ENCODE data around the gene SLC2A5. TPM values are rescaled to one million over a fixed set of nuclear protein-coding genes. Genes with fewer than 3 reads are reported as not detected.

SLC2A5 gene, protein sequence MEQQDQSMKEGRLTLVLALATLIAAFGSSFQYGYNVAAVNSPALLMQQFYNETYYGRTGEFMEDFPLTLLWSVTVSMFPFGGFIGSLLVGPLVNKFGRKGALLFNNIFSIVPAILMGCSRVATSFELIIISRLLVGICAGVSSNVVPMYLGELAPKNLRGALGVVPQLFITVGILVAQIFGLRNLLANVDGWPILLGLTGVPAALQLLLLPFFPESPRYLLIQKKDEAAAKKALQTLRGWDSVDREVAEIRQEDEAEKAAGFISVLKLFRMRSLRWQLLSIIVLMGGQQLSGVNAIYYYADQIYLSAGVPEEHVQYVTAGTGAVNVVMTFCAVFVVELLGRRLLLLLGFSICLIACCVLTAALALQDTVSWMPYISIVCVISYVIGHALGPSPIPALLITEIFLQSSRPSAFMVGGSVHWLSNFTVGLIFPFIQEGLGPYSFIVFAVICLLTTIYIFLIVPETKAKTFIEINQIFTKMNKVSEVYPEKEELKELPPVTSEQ
- not detected in 2 replicates for total RNA-seq (2014; rRNA removed; shearing (Covaris generic))

DNA sequence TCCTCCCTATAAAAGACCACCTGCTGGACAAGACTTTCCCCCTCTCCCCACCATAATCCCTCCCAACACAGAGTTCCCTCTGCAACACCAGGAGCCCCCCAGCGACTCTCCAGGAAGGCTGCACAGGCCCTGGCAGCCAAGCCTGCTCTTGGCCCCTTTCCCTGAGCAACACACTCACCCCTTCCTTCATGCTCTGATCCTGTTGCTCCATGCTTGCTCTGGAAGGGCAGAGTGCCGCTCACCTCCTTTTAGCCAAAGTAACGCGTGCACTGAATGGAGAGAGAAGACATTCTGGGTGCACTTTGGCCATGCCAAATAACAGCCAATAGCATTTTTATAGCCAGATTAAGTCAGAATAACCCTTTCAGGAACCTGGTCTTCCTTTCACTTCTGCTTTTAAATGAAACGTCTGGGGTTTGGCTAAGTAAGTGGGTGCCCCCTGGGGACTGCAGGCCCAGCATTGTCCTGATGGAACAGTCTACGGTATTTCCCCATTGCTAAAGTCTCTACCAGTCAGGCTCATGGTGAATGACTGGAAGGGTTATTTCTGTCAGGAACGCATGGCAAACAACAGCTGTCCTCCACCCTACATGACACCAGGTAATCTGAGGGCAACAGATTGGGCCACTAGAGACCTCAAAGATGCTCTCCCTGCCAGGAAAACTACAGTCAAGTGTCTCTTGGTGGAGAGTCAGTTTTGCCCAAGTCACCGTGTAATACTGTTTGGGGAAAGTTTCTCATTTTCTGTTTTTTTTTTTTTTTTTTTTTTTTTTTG, at the start of gene SLC2A5:
Gene SLC2A5 (minus strand): TSS at position 310 of the 775 bp plus-strand sequence. CDS start 99 bp downstream, at position 211.

Small RNAs within 50 kb of the gene (small RNA-seq; reads per million reads assigned to genes)
- gene RF00424 = not detected

Other genes starting within 250 kb of the SLC2A5 start
- 3,008 and 3,187 TPM in 2 replicates for gene ENO1, start 190.9 kb downstream of the SLC2A5 start, total RNA-seq (2014; rRNA removed; shearing (Covaris generic))
- gene CA6, start 123.8 kb downstream of the SLC2A5 start, total RNA-seq (2014; rRNA removed; shearing (Covaris generic)) = not detected in 2 replicates
- gene SLC2A7, start 43.2 kb downstream of the SLC2A5 start, total RNA-seq (2014; rRNA removed; shearing (Covaris generic)) = not detected in 2 replicates
- gene GPR157, start 59.5 kb upstream of the SLC2A5 start, total RNA-seq (2014; rRNA removed; shearing (Covaris generic)) = 2.2 and 2.9 TPM in 2 replicates
- 17.8 and 18.9 TPM in 2 replicates for gene H6PD, start 165.1 kb upstream of the SLC2A5 start, total RNA-seq (2014; rRNA removed; shearing (Covaris generic))
- gene SPSB1, start 223.3 kb upstream of the SLC2A5 start, total RNA-seq (2014; rRNA removed; shearing (Covaris generic)) = 9.5 and 15.3 TPM in 2 replicates